OCI-LY3 (cell line): ENCODE measurements around the gene NSUN6.

Experiments used
- H2AFZ ChIP-seq: fragments of 200-600, 300-600 bp; shearing (Covaris generic); 2 replicates; pipeline ENCODE4 v1.6.0; 2014; ENCODE audit warnings: antibody characterized with exemption, low read depth, low read length
- H3K27ac ChIP-seq: fragments of 200-600, 300-600 bp; sonication (generic); 2 replicates; pipeline ENCODE4 v1.5.1; 2014; ENCODE audit warnings: mild to moderate bottlenecking, low read length, moderate library complexity, mixed read lengths
- H3K27me3 ChIP-seq: fragments of 200-600, 300-600 bp; sonication (generic); 2 replicates; pipeline ENCODE4 v1.6.1; 2014; ENCODE audit warnings: low read depth, low read length, mixed read lengths
- H3K36me3 ChIP-seq: fragments of 200-600, 300-600 bp; sonication (generic); replicated peaks from 2 replicates; pipeline ENCODE3; 2014; ENCODE audit warnings: low read depth, low read length, mixed read lengths
- H3K4me1 ChIP-seq: fragments of 300-600, 200-600 bp; sonication (generic); 2 replicates; pipeline ENCODE4 v1.6.1; 2014; ENCODE audit warnings: low read length, mixed read lengths
- H3K4me2 ChIP-seq: fragments of 200-600, 300-600 bp; sonication (generic); 2 replicates; pipeline ENCODE4 v1.6.1; 2014; ENCODE audit warnings: low read length, mixed read lengths
- H3K4me3 ChIP-seq: fragments of 300-600, 200-600 bp; sonication (generic); 2 replicates; pipeline ENCODE4 v1.5.1; 2014; ENCODE audit warnings: antibody characterized with exemption, mild to moderate bottlenecking, low read length, moderate library complexity
- H3K79me2 ChIP-seq: fragments of 300-600, 200-600 bp; shearing (Covaris generic); 2 replicates; pipeline ENCODE4 v1.6.1; 2014; ENCODE audit warnings: mild to moderate bottlenecking, low read length, mixed read lengths
- H3K9ac ChIP-seq: fragments of 300-600, 200-600 bp; shearing (Covaris generic); 2 replicates; pipeline ENCODE4 v1.6.0; 2014; ENCODE audit warnings: mild to moderate bottlenecking, low read length, moderate library complexity
- H3K9me3 ChIP-seq: fragments of 200-600, 300-600 bp; shearing (Covaris generic); 2 replicates; pipeline ENCODE4 v1.6.1; 2014; ENCODE audit warnings: low read length, mixed read lengths; ENCODE audit not compliant: insufficient read depth
- H4K20me1 ChIP-seq: fragments of 200-600, 300-600 bp; sonication (generic); 2 replicates; pipeline ENCODE4 v1.6.1; 2016; ENCODE audit warnings: low read length, mixed read lengths; ENCODE audit not compliant: insufficient read depth
- CTCF ChIP-seq: fragments of 200-600, 300-600 bp; sonication (generic); IDR thresholded peaks from 2 replicates; pipeline ENCODE4 v1.5.1; 2014; ENCODE audit warnings: antibody characterized with exemption, low read length, low read depth
- EZH2phosphoT487 ChIP-seq: fragments of 200-600 bp; shearing (Covaris generic); IDR thresholded peaks from 2 replicates; pipeline ENCODE4 v1.6.1; 2018; ENCODE audit warnings: antibody characterized with exemption, mixed run types, low read depth

Gene NSUN6

GRCh38 chr10:18689498-18689897 is 38.1 kb upstream of the NSUN6 start:
- Histone ChIP-seq H3K27me3 (no peaks in the 10 kb centered on the region), H3K4me2 (no peak overlapping the region), H4K20me1 (no peaks in the 10 kb centered on the region), H2AFZ (no peak overlapping the region), H3K9ac (no peak overlapping the region), H3K36me3 (no peaks in the 10 kb centered on the region), H3K27ac (no peak overlapping the region), H3K4me1 (no peaks in the 10 kb centered on the region), H3K79me2 (no peaks in the 10 kb centered on the region), H3K9me3 (no peaks in the 10 kb centered on the region), H3K4me3 (no peak overlapping the region)
- TF ChIP-seq EZH2phosphoT487 (no peak), CTCF (peak; percentile 43)

GRCh38 chr10:18687706-18688105 is 36.3 kb upstream of the NSUN6 start:
- no peak overlapping the region for H2AFZ ChIP-seq
- no peak overlapping the region for H3K4me3 ChIP-seq
- no peak overlapping the region for H3K27ac ChIP-seq
- no peaks in the 10 kb centered on the region for H4K20me1 ChIP-seq
- no peaks in the 10 kb centered on the region for H3K9me3 ChIP-seq
- no peaks in the 10 kb centered on the region for H3K27me3 ChIP-seq
- no peak overlapping the region for H3K9ac ChIP-seq
- H3K79me2 ChIP-seq = no peaks in the 10 kb centered on the region
- H3K4me1 ChIP-seq = no peaks in the 10 kb centered on the region
- H3K36me3 ChIP-seq = no peaks in the 10 kb centered on the region
- no peak overlapping the region for H3K4me2 ChIP-seq
- TF ChIP-seq EZH2phosphoT487 (no peak), CTCF (no peak)

- H3K4me2 ChIP-seq = no peak overlapping the region
Measured at GRCh38 chr10:18687195-18687594, 35.8 kb upstream of the NSUN6 start.

GRCh38 chr10:18685555-18685954 is 34.2 kb upstream of the NSUN6 start:
- no peak overlapping the region for H3K4me3 ChIP-seq
- H3K4me1 ChIP-seq = no peaks in the 10 kb centered on the region
- H3K79me2 ChIP-seq = no peaks in the 10 kb centered on the region
- H3K27me3 ChIP-seq = no peaks in the 10 kb centered on the region
- H3K9me3 ChIP-seq = no peaks in the 10 kb centered on the region
- TF ChIP-seq CTCF (no peak), EZH2phosphoT487 (no peak)
- no peak overlapping the region for H2AFZ ChIP-seq
- H3K36me3 ChIP-seq = peaks cover 3% of the 10 kb centered on the region
- H3K27ac ChIP-seq = no peak overlapping the region
- no peak overlapping the region for H3K4me2 ChIP-seq
- H4K20me1 ChIP-seq = no peaks in the 10 kb centered on the region
- no peak overlapping the region for H3K9ac ChIP-seq

More at GRCh38 chr10:18687195-18687594, 35.8 kb upstream of the NSUN6 start:
- no peaks in the 10 kb centered on the region for H3K9me3 ChIP-seq
- no peak overlapping the region for H3K9ac ChIP-seq
- no peak for TF ChIP-seq CTCF
- TF ChIP-seq EZH2phosphoT487 = no peak
- no peaks in the 10 kb centered on the region for H3K27me3 ChIP-seq
- H3K79me2 ChIP-seq = no peaks in the 10 kb centered on the region
- H4K20me1 ChIP-seq = no peaks in the 10 kb centered on the region
- H3K36me3 ChIP-seq = no peaks in the 10 kb centered on the region
- no peak overlapping the region for H3K27ac ChIP-seq
- no peak overlapping the region for H2AFZ ChIP-seq
- no peaks in the 10 kb centered on the region for H3K4me1 ChIP-seq
- no peak overlapping the region for H3K4me3 ChIP-seq
